Karpas-422 (cell line): ENCODE data around the gene RP2. TPM values are rescaled to one million over a fixed set of nuclear protein-coding genes. Genes with fewer than 3 reads are reported as not detected.

Experiments
- DNase-seq: peaks from one replicate; pipeline ENCODE4 v3.0.0-alpha.2; 2015
- H2AFZ ChIP-seq: fragments of 200-600 bp; sonication (generic); 2 replicates; pipeline ENCODE4 v1.6.1; 2014; ENCODE audit warnings: antibody characterized with exemption, low read length, mixed read lengths
- H3K27ac ChIP-seq: fragments of 200-600 bp; sonication (generic); 2 replicates; pipeline ENCODE4 v1.5.1; 2014; ENCODE audit warnings: mild to moderate bottlenecking, low read length, moderate library complexity
- H3K27me3 ChIP-seq: fragments of 200-600 bp; sonication (generic); 2 replicates; pipeline ENCODE4 v1.6.1; 2014; ENCODE audit warnings: low read length, mixed read lengths
- H3K36me3 ChIP-seq: fragments of 200-600 bp; sonication (generic); 2 replicates; pipeline ENCODE4 v1.6.1; 2014; ENCODE audit warnings: low read length, mixed read lengths; ENCODE audit not compliant: insufficient read depth
- H3K4me1 ChIP-seq: fragments of 200-600 bp; sonication (generic); 2 replicates; pipeline ENCODE4 v1.6.1; 2014; ENCODE audit warnings: mild to moderate bottlenecking, low read length, mixed read lengths
- H3K4me2 ChIP-seq: fragments of 200-600 bp; sonication (generic); 2 replicates; pipeline ENCODE4 v1.6.1; 2014; ENCODE audit warnings: low read length, low read depth, mild to moderate bottlenecking; ENCODE audit not compliant: poor library complexity, severe bottlenecking
- H3K4me3 ChIP-seq: fragments of 200-600 bp; sonication (generic); 2 replicates; pipeline ENCODE4 v1.5.1; 2014; ENCODE audit warnings: mild to moderate bottlenecking, antibody characterized with exemption, low read length, mixed read lengths
- H3K79me2 ChIP-seq: fragments of 200-600 bp; sonication (generic); 2 replicates; pipeline ENCODE4 v1.6.1; 2014; ENCODE audit warnings: mild to moderate bottlenecking, low read length, mixed read lengths
- H3K9ac ChIP-seq: fragments of 200-600 bp; sonication (generic); 2 replicates; pipeline ENCODE4 v1.6.0; 2014; ENCODE audit warnings: low read length
- H3K9me2 ChIP-seq: fragments of 200-600 bp; sonication (generic), shearing (Covaris generic); replicated peaks from 2 replicates; pipeline ENCODE4 v1.6.0; 2014; ENCODE audit warnings: mild to moderate bottlenecking, low read length, moderate library complexity; ENCODE audit not compliant: insufficient read depth
- H3K9me3 ChIP-seq: fragments of 300-700, 200-600 bp; sonication (generic); 2 replicates; pipeline ENCODE4 v1.6.1; 2014; ENCODE audit warnings: low read length, mixed read lengths
- H4K20me1 ChIP-seq: fragments of 200-600 bp; sonication (generic); 2 replicates; pipeline ENCODE4 v1.6.1; 2014; ENCODE audit warnings: mild to moderate bottlenecking, antibody characterized with exemption, low read length, low read depth; ENCODE audit not compliant: insufficient read depth
- total RNA-seq: library from RNA; depleted of rRNA; stranded (reverse); fragments of >200 nt; shearing (Covaris generic); gene quantifications from 2 replicates; pipeline ENCODE4 v1.2.3, GENCODE V29; 2014; ENCODE audit warnings: low replicate concordance

Gene RP2
- total RNA-seq, 1 experiment from 2014 or later = 17.0 TPM

GRCh38 chrX:46837558-46838485 lies 979 bp downstream of the RP2 start:
- no peak overlapping the region for H2AFZ ChIP-seq
- no peaks in the 10 kb centered on the region for H4K20me1 ChIP-seq
- H3K9me3 ChIP-seq = no peaks in the 10 kb centered on the region
- H3K4me1 ChIP-seq = peaks cover 43% of the 10 kb centered on the region
- H3K36me3 ChIP-seq = no peaks in the 10 kb centered on the region
- peaks cover 60% of the 10 kb centered on the region for H3K79me2 ChIP-seq
- peak overlapping the region; percentile 84 for H3K9ac ChIP-seq
- peak; percentile 60 for DNase-seq
- no peaks in the 10 kb centered on the region for H3K27me3 ChIP-seq
- peak overlapping the region; percentile 86 for H3K4me2 ChIP-seq
- peak overlapping the region; percentile 79 for H3K27ac ChIP-seq
- H3K9me2 ChIP-seq = no peaks in the 10 kb centered on the region
- peak overlapping the region; percentile 83 for H3K4me3 ChIP-seq

DNA sequence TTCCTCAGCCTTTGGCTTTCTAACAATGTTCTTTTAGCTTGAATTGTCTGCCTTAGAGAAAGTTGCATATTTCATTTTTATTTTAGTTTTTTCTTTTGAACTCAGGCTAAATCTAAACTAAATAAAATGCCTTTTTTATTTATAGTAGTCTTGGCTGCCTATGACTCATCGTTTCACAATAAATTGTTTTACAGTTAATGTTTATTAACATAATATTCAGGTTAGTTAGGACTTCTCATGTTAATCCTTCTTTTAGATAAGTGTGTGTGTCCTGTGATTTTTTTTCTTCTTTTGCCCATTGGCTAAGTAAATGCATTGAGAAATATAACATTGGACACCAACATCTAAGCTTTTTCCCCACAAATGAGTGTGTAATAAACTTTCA lies 1.6 kb downstream of the RP2 start:
- Histone ChIP-seq H3K9me3 (no peaks in the 10 kb centered on the region), H2AFZ (no peak overlapping the region), H3K27ac (peak overlapping the region; percentile 79), H3K9me2 (no peaks in the 10 kb centered on the region), H3K79me2 (peaks cover 66% of the 10 kb centered on the region), H3K36me3 (no peaks in the 10 kb centered on the region), H3K27me3 (no peaks in the 10 kb centered on the region), H3K4me3 (peak overlapping the region; percentile 83), H3K4me2 (peak overlapping the region; percentile 86), H4K20me1 (no peaks in the 10 kb centered on the region), H3K4me1 (peaks cover 36% of the 10 kb centered on the region), H3K9ac (peak overlapping the region; percentile 84)
- DNase-seq = no peak

- no peaks in the 10 kb centered on the region for H3K9me2 ChIP-seq
- DNase-seq = peak; percentile 4
- H3K79me2 ChIP-seq = peaks cover 69% of the 10 kb centered on the region
- no peak overlapping the region for H2AFZ ChIP-seq
- H3K27me3 ChIP-seq = no peaks in the 10 kb centered on the region
- H3K9ac ChIP-seq = peak overlapping the region; percentile 84
- peak overlapping the region; percentile 86 for H3K4me2 ChIP-seq
- peak overlapping the region; percentile 83 for H3K4me3 ChIP-seq
- peaks cover 36% of the 10 kb centered on the region for H3K4me1 ChIP-seq
- H3K9me3 ChIP-seq = no peaks in the 10 kb centered on the region
- no peak overlapping the region for H3K27ac ChIP-seq
- H3K36me3 ChIP-seq = no peaks in the 10 kb centered on the region
- H4K20me1 ChIP-seq = no peaks in the 10 kb centered on the region
Observed at GRCh38 chrX:46838974-46839480, 2.2 kb downstream of the RP2 start.

DNA sequence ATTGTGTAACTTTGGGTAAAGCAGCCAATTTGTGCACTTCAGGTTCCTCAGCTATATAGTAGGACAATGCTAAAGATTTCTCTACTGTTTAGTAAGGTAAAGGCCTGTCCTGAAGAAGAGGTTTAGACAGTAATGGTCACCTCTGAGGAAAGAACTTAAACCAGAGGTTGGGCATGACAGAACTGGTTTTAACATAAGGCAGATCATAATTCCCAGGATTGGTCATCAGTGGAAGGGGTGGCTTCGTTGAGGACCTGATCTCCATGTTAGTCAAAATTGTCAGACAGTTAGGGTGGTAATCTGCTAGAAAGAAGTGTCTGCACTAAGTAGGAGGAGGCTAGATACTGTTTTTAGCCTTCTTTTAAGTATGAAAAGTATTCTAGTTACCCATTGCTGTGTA lies 4.1 kb downstream of the RP2 start:
- DNase-seq = no peak
- Histone ChIP-seq H3K36me3 (no peaks in the 10 kb centered on the region), H3K4me3 (no peak overlapping the region), H3K79me2 (peaks cover 83% of the 10 kb centered on the region), H3K9me2 (no peaks in the 10 kb centered on the region), H3K4me2 (peak overlapping the region; percentile 43), H3K9me3 (no peaks in the 10 kb centered on the region), H3K4me1 (peaks cover 36% of the 10 kb centered on the region), H3K9ac (no peak overlapping the region), H3K27ac (peak overlapping the region; percentile 26; the same call in 1 of the 2 replicates), H4K20me1 (no peaks in the 10 kb centered on the region), H2AFZ (no peak overlapping the region), H3K27me3 (no peaks in the 10 kb centered on the region)

DNA sequence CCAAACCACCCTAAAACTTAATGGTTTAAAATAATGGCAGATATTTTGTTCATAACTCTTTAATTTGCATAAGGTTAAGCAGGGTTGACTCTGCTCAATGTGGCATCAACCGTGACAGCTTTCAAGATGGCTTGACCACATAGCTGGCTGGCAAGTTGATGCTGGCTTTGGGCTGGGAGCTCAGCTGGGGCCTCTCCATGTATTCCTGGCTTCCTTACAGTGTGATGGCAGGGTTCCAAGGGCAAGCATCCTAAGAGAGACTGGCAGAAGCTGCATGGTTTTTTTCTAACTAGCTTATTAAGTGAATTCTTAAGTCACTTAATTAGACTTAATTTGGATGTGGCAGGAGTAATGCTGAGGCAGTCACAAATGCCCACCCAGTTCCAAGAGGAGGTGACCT lies 4.5 kb downstream of the RP2 start:
- Histone ChIP-seq H3K79me2 (peaks cover 86% of the 10 kb centered on the region), H4K20me1 (no peaks in the 10 kb centered on the region), H3K4me3 (no peak overlapping the region), H3K9me2 (no peaks in the 10 kb centered on the region), H3K9ac (no peak overlapping the region), H3K4me1 (peaks cover 34% of the 10 kb centered on the region), H3K9me3 (no peaks in the 10 kb centered on the region), H3K36me3 (no peaks in the 10 kb centered on the region), H3K27ac (no peak overlapping the region; the same call in 1 of the 2 replicates), H3K27me3 (no peaks in the 10 kb centered on the region), H3K4me2 (peak overlapping the region; percentile 43), H2AFZ (no peak overlapping the region)
- DNase-seq = peak; percentile 47

- Histone ChIP-seq H3K9ac (no peak overlapping the region), H3K27ac (no peak overlapping the region), H3K4me3 (no peak overlapping the region), H3K9me2 (no peaks in the 10 kb centered on the region), H4K20me1 (no peaks in the 10 kb centered on the region), H3K9me3 (no peaks in the 10 kb centered on the region), H3K79me2 (peaks cover 88% of the 10 kb centered on the region), H3K36me3 (no peaks in the 10 kb centered on the region), H2AFZ (no peak overlapping the region), H3K4me1 (peaks cover 17% of the 10 kb centered on the region), H3K27me3 (no peaks in the 10 kb centered on the region), H3K4me2 (no peak overlapping the region)
- no peak for DNase-seq
Observed at GRCh38 chrX:46844913-46845312, 8.1 kb downstream of the RP2 start.

- H3K9me3 ChIP-seq = no peaks in the 10 kb centered on the region
- H3K79me2 ChIP-seq = peaks cover 81% of the 10 kb centered on the region
- H3K36me3 ChIP-seq = no peaks in the 10 kb centered on the region
- H4K20me1 ChIP-seq = no peaks in the 10 kb centered on the region
- no peaks in the 10 kb centered on the region for H3K4me1 ChIP-seq
- H3K4me2 ChIP-seq = no peak overlapping the region
- no peak overlapping the region for H3K9ac ChIP-seq
- no peaks in the 10 kb centered on the region for H3K9me2 ChIP-seq
- no peak overlapping the region for H3K27ac ChIP-seq
- no peaks in the 10 kb centered on the region for H3K27me3 ChIP-seq
- no peak overlapping the region for H2AFZ ChIP-seq
- DNase-seq = no peak
- H3K4me3 ChIP-seq = no peak overlapping the region
Observed at GRCh38 chrX:46849933-46850332, 13.1 kb downstream of the RP2 start.

- Histone ChIP-seq H3K27ac (no peak overlapping the region), H3K27me3 (no peaks in the 10 kb centered on the region), H3K4me2 (no peak overlapping the region), H3K36me3 (no peaks in the 10 kb centered on the region), H4K20me1 (no peaks in the 10 kb centered on the region), H3K9me2 (no peaks in the 10 kb centered on the region), H3K4me3 (no peak overlapping the region), H2AFZ (no peak overlapping the region), H3K79me2 (peaks cover 75% of the 10 kb centered on the region), H3K4me1 (no peaks in the 10 kb centered on the region), H3K9ac (no peak overlapping the region), H3K9me3 (no peaks in the 10 kb centered on the region)
- DNase-seq = no peak
Observed at GRCh38 chrX:46850771-46851170, 13.9 kb downstream of the RP2 start.
